Peyer's patch (tissue), 4 donors: ENCODE measurements around the gene HOXA4.

Experiments used
- CTCF ChIP-seq, 6 experiments: fragments of 450-650 bp in 4 of 6; fragments of 200-600 bp in 2 of 6; sonication (generic) in 1 of 6; IDR thresholded peaks; one replicate each; pipeline ENCODE4 v1.5.1; 2017 to 2019; ENCODE audit warnings: antibody characterized with exemption in 6 of 6, mild to moderate bottlenecking in 3 of 6, moderate library complexity in 1 of 6
- POLR2A ChIP-seq, 2 donors: fragments of 450-650 bp; IDR thresholded peaks; one replicate each; pipeline ENCODE4 v1.5.1; 2017; ENCODE audit warnings: antibody characterized with exemption in 2 of 2, mild to moderate bottlenecking in 2 of 2, moderate library complexity in 2 of 2

- TF ChIP-seq CTCF (IDR thresholded peaks at IDR 0.05) (no peak), POLR2A (IDR thresholded peaks at IDR 0.05) (no peak)
Observed at GRCh38 chr7:27131390-27131819, 848 bp upstream of the HOXA4 start.
